GM19351 (cell line): ENCODE results near the gene AR.

Experiments
- ATAC-seq: cut with Tn5 transposase; IDR thresholded peaks from one replicate; pipeline ENCODE4 v1.9.1; 2021; ENCODE audit warnings: mild to moderate bottlenecking, moderate library complexity; ENCODE audit not compliant: unreplicated experiment

Gene AR

DNA sequence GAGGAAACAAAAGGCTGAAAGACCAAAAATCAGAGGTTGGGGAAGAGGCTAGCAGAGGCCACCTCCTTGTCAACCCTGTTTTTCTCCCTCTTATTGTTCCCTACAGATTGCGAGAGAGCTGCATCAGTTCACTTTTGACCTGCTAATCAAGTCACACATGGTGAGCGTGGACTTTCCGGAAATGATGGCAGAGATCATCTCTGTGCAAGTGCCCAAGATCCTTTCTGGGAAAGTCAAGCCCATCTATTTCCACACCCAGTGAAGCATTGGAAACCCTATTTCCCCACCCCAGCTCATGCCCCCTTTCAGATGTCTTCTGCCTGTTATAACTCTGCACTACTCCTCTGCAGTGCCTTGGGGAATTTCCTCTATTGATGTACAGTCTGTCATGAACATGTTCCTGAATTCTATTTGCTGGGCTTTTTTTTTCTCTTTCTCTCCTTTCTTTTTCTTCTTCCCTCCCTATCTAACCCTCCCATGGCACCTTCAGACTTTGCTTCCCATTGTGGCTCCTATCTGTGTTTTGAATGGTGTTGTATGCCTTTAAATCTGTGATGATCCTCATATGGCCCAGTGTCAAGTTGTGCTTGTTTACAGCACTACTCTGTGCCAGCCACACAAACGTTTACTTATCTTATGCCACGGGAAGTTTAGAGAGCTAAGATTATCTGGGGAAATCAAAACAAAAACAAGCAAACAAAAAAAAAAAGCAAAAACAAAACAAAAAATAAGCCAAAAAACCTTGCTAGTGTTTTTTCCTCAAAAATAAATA lies 179.9 kb downstream of the AR start:
- ATAC-seq, result no peak

DNA sequence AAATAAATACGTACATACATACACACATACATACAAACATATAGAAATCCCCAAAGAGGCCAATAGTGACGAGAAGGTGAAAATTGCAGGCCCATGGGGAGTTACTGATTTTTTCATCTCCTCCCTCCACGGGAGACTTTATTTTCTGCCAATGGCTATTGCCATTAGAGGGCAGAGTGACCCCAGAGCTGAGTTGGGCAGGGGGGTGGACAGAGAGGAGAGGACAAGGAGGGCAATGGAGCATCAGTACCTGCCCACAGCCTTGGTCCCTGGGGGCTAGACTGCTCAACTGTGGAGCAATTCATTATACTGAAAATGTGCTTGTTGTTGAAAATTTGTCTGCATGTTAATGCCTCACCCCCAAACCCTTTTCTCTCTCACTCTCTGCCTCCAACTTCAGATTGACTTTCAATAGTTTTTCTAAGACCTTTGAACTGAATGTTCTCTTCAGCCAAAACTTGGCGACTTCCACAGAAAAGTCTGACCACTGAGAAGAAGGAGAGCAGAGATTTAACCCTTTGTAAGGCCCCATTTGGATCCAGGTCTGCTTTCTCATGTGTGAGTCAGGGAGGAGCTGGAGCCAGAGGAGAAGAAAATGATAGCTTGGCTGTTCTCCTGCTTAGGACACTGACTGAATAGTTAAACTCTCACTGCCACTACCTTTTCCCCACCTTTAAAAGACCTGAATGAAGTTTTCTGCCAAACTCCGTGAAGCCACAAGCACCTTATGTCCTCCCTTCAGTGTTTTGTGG lies 180.7 kb downstream of the AR start:
- ATAC-seq, result no peak

DNA sequence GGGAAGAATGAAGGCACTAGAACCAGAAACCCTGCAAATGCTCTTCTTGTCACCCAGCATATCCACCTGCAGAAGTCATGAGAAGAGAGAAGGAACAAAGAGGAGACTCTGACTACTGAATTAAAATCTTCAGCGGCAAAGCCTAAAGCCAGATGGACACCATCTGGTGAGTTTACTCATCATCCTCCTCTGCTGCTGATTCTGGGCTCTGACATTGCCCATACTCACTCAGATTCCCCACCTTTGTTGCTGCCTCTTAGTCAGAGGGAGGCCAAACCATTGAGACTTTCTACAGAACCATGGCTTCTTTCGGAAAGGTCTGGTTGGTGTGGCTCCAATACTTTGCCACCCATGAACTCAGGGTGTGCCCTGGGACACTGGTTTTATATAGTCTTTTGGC lies 181.7 kb downstream of the AR start:
- ATAC-seq, result no peak

DNA sequence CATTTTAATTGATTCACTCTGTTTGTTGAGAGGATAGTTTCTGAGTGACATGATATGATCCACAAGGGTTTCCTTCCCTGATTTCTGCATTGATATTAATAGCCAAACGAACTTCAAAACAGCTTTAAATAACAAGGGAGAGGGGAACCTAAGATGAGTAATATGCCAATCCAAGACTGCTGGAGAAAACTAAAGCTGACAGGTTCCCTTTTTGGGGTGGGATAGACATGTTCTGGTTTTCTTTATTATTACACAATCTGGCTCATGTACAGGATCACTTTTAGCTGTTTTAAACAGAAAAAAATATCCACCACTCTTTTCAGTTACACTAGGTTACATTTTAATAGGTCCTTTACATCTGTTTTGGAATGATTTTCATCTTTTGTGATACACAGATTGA lies 182.2 kb downstream of the AR start:
- no peak for ATAC-seq

DNA sequence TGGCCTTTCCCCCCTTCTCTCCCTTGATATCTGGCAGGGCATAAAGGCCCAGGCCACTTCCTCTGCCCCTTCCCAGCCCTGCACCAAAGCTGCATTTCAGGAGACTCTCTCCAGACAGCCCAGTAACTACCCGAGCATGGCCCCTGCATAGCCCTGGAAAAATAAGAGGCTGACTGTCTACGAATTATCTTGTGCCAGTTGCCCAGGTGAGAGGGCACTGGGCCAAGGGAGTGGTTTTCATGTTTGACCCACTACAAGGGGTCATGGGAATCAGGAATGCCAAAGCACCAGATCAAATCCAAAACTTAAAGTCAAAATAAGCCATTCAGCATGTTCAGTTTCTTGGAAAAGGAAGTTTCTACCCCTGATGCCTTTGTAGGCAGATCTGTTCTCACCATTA lies 183.8 kb downstream of the AR start:
- no peak for ATAC-seq

DNA sequence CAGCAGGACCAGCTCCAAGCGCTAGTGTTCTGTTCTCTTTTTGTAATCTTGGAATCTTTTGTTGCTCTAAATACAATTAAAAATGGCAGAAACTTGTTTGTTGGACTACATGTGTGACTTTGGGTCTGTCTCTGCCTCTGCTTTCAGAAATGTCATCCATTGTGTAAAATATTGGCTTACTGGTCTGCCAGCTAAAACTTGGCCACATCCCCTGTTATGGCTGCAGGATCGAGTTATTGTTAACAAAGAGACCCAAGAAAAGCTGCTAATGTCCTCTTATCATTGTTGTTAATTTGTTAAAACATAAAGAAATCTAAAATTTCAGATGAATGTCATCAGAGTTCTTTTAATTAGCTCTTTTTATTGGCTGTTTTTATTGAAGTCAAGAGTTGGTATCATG lies 186.5 kb downstream of the AR start:
- ATAC-seq, result no peak

DNA sequence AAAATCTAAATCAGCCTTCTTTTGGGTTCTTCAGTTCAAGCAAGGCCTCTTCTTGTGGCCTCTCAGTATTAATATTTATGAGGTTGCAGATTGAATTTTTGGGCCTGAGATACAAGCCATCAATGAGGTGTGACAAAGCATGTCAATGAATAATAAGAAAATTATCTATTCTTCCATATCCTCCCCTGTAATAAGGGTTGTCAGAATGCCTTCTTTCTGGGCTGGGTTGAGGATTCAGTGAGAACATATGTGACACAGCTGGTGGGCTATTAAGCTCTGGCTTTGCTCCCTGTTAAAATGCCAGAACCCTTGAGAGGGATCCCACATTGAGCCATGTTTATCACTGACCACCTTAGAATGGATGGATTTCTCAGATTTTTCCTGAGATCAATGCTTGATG lies 187.2 kb downstream of the AR start:
- no peak for ATAC-seq

DNA sequence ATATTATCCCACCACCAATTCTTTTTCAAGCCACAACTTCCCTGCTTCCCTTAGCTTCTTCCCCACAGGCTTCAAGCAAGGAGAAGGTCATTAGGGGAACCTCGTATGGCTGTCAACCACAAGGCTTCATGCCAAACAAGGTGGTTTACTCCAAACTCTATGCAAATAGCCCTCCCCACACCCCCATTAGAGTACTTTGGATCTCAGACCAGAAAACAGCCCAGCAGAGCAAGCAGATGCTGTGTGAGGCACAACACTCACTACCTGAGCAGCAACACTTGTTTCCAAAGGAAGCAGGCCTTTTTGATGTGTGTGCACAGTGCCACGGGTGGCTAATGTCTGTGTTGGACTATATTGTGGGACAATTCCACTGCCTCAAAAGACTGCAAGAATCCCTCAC lies 189.0 kb downstream of the AR start:
- no peak for ATAC-seq

DNA sequence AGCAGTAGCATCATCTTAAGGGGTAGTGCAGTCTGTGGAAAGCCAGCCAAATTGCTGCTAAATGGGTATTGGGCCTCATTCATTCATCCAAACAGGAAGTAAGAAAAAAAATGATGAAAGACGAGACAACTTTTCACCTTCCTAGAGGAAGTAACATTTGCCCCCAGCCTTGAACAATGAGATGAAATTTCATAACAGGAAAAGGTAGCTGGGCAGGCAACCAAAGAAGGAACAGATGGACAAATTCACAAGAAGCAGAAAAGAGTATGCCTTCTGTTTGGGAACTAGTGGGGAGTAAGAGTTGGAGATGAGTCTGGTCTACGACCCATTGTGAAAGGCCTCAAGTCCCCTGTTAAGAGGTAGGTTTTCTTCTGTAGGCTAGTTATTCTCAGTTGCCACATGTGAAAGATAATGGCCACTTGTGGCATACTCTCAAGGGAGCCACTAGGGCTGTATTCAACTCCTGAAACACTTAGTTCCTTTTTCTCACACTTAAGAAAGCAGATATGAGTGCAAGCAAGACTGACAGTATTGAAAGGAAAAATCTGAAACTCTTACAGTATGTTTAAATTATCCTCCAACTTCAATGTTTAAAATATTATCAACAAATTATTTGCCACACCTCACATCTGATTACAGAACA lies 190.4 kb downstream of the AR start:
- ATAC-seq, result no peak

DNA sequence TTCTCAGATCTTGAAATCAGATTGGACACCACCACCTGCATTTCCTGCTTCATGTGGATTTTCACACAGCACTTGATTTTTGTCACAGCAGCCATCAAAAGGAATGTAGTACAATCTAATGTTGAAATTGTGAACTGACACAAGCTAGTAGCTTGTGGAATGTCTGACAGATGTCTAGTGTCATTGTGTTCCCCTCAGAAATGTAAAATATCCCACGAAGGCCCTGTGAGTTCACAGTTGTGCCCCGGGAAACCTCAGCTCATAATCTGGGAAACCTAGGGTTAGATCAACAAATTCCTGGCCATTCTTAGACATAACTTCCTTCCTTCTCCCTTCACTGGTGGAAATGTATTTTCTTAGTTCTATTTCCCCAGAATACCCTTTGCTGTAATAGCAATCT lies 205.7 kb downstream of the AR start:
- no peak for ATAC-seq

DNA sequence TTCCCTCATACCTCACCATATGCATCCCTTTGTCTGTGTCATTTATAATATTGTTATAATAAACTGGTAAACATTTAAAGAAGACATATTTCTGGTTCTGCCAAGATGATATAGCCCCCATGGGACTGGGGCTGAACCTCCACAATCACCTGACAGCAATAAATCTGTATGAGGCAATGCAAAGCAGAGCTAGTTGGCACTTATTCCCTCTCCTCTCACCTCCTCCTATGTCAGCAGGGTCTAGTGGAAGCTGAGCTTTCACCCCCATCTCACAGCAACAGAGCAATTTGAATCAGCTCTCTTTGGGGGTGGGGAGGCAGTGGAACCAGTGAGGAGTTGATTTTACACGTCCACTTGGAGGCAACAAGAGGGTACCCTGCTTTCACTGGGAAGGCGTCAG lies 206.9 kb downstream of the AR start:
- ATAC-seq, result no peak

DNA sequence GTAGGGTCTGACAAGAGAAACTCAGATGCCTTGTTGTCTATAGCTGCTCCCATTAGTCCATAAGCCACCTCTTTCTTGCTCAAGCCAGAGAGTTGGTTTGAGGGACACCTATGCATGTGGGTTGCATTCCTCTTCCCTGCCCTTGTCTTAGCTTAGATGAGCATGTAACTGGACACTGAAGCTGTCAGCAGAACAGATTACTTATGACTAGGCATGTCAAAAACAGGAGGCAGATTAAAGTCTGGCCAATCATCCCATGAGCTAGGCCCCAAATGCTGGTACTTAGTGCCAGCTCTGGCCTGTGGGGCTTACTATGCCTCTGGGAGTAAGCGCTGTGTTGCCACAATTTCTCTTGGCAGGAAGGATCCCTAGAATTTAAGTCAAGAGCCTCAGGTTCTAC lies 215.2 kb downstream of the AR start:
- no peak for ATAC-seq

DNA sequence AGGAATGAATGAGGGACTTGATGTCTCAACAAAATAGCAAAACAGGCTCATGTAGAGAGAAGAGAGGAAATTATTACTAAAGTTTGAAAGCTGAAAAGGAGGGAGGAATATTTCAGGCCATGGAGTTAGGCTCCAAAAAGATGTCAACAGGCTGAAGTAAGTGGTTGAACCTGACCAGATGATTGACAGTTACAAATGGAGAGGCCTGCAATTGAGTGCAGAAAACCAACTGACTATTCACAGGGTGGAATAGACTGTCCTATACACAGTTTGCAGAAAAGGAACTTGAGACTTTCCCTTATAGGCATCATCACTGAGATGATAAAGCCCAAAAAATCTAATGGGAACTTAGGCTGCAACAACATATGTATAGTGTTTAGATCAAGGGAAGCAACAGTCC lies 233.3 kb downstream of the AR start:
- ATAC-seq, result no peak

DNA sequence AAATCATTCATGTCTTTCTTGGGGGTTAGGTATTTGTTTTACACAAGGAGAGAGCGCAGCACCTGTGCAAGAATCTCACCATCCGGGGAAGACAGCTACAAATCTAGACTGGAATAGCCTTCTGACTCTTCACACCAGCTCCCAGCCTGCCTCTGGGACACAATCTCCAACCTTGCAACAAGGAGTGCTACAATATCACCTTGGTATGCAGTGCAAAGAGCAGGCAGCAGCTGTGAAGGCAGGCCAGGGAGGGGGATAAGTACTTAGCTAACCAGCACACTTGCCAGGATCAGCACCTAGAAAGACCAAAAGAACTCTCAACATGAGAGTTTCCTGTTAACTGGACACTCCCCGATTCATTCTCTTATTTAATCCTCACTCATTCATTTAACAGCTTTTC lies 235.3 kb downstream of the AR start:
- ATAC-seq, result no peak
